Left renal cortex interstitium (tissue), 4 donors: ENCODE measurements around the gene GABBR2. TPM values are rescaled to one million over a fixed set of nuclear protein-coding genes. Genes with fewer than 3 reads are reported as not detected.
"Not testable (repeated sequence)": the region's sequence is repeated elsewhere in the genome, so short reads cannot be mapped to it uniquely, and the experiment has no call there.

Experiments
- DNase-seq, 4 donors: peaks; one replicate each; pipeline ENCODE4 v3.0.0-alpha.2; 2013; ENCODE audit warnings: low read depth in 4 of 4, low spot score in 2 of 4, missing footprints in 1 of 4
- polyA plus RNA-seq, 4 donors: library from polyadenylated mRNA; unstranded; fragments of 120-200 nt; gene quantifications; one replicate each; pipeline ENCODE4 v1.2.1, GENCODE V29; 2013; ENCODE audit not compliant: insufficient read length in 4 of 4

The GABBR2 gene
- polyA plus RNA-seq, 4 donors, result 4.5 to 5.6 (median 5.3) TPM

GRCh38 chr9:98521141-98521540 is 187.6 kb downstream of the GABBR2 start:
- no peak for DNase-seq

- no peak for DNase-seq
Measured at GRCh38 chr9:98520221-98520960, 188.3 kb downstream of the GABBR2 start.

- DNase-seq, result no peak
Measured at GRCh38 chr9:98519641-98520040, 189.1 kb downstream of the GABBR2 start.

GRCh38 chr9:98518556-98518955 is 190.2 kb downstream of the GABBR2 start:
- DNase-seq, result no peak

GRCh38 chr9:98517761-98518160 is 191.0 kb downstream of the GABBR2 start:
- DNase-seq, result no peak

- DNase-seq, result no peak
Measured at GRCh38 chr9:98516897-98517503, 191.7 kb downstream of the GABBR2 start.

- DNase-seq, result no peak
Measured at GRCh38 chr9:98516205-98516896, 192.4 kb downstream of the GABBR2 start.

GRCh38 chr9:98515506-98516204 is 193.1 kb downstream of the GABBR2 start:
- DNase-seq, result no peak

- no peak for DNase-seq
Measured at GRCh38 chr9:98514841-98515240, 193.9 kb downstream of the GABBR2 start.

GRCh38 chr9:98508217-98508919 is 200.4 kb downstream of the GABBR2 start:
- DNase-seq, result not testable (repeated sequence)

- no peak for DNase-seq
Measured at GRCh38 chr9:98506422-98507054, 202.2 kb downstream of the GABBR2 start.

- no peak for DNase-seq
Measured at GRCh38 chr9:98504298-98505282, 204.1 kb downstream of the GABBR2 start.

- DNase-seq, result no peak
Measured at GRCh38 chr9:98503867-98504266, 204.9 kb downstream of the GABBR2 start.

- no peak for DNase-seq
Measured at GRCh38 chr9:98502976-98503325, 205.8 kb downstream of the GABBR2 start.

- no peak for DNase-seq
Measured at GRCh38 chr9:98502311-98502975, 206.3 kb downstream of the GABBR2 start.

- no peak for DNase-seq
Measured at GRCh38 chr9:98501819-98502218, 206.9 kb downstream of the GABBR2 start.

- DNase-seq, result not testable (repeated sequence)
Measured at GRCh38 chr9:98501259-98501658, 207.5 kb downstream of the GABBR2 start.

GRCh38 chr9:98500337-98500919 is 208.3 kb downstream of the GABBR2 start:
- DNase-seq, result no peak
